ENCODE results near the gene MEA1.

MEA1 gene

GRCh38 chr6:42962502-42963178 is 51.1 kb downstream of the MEA1 start:
- DNase-seq (ENCODE audit: extremely low read depth, low read depth), result no peak
- TF ChIP-seq CTCF (IDR thresholded peaks at IDR 0.05; ENCODE audit: low read depth, low read length), result no peak

- no peak for DNase-seq (ENCODE audit: extremely low read depth, low read depth)
- TF ChIP-seq CTCF (IDR thresholded peaks at IDR 0.05; ENCODE audit: low read depth, low read length), result no peak
These were observed 51.6 kb downstream of the MEA1 start for GRCh38 chr6:42962096-42962495.

Measured in AG09319 (cell line).